ENCODE data around the gene PLG.
"Not testable (repeated sequence)": the region's sequence is repeated elsewhere in the genome, so short reads cannot be mapped to it uniquely, and the experiment has no call there.

GRCh38 chr6:160780656-160781055 is 78.6 kb downstream of the PLG start:
- not testable (repeated sequence) for TF ChIP-seq CTCF (IDR thresholded peaks at IDR 0.05); SIN3A (IDR thresholded peaks at IDR 0.05; ENCODE audit: borderline replicate concordance, insufficient read depth, low read depth, low read length)

Data from Panc1 (cell line).